ENCODE data around the gene PCYT1A.

PCYT1A gene

DNA sequence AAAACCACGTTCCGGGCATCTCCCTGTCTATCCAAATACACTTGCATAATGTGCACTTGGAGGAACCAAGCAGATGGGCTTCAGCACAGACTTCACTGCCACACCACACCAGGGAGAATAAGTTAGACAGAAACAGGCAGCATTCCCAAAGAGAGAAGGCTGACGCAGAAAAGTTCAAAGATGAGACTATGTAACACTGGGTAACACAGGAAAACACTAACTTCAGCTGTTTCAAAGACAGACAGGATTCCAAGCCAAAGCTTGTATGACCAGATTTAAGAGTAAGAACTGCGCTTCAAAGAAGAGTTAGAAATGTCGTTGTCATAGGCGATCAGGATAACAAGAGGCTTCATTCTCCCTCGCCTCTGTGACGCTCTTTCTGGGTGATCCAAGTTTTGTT, 51.3 kb downstream of the PCYT1A start:
- no peak for TF ChIP-seq GATA1 (IDR thresholded peaks at IDR 0.05; ENCODE audit: low read depth, low read length)
- TF ChIP-seq POLR2A (IDR thresholded peaks at IDR 0.05; ENCODE audit: low read length) = no peak
- DNase-seq = no peak

- DNase-seq = no peak
- TF ChIP-seq GATA1 (IDR thresholded peaks at IDR 0.05; ENCODE audit: low read depth, low read length) = no peak
- TF ChIP-seq POLR2A (IDR thresholded peaks at IDR 0.05; ENCODE audit: low read length) = no peak
These were observed 51.9 kb downstream of the PCYT1A start for GRCh38 chr3:196235452-196236122.

- TF ChIP-seq POLR2A (IDR thresholded peaks at IDR 0.05; ENCODE audit: low read length) (no peak), GATA1 (IDR thresholded peaks at IDR 0.05; ENCODE audit: low read depth, low read length) (no peak)
- DNase-seq = no peak
These were observed 54.7 kb downstream of the PCYT1A start for GRCh38 chr3:196232882-196233251.

DNA sequence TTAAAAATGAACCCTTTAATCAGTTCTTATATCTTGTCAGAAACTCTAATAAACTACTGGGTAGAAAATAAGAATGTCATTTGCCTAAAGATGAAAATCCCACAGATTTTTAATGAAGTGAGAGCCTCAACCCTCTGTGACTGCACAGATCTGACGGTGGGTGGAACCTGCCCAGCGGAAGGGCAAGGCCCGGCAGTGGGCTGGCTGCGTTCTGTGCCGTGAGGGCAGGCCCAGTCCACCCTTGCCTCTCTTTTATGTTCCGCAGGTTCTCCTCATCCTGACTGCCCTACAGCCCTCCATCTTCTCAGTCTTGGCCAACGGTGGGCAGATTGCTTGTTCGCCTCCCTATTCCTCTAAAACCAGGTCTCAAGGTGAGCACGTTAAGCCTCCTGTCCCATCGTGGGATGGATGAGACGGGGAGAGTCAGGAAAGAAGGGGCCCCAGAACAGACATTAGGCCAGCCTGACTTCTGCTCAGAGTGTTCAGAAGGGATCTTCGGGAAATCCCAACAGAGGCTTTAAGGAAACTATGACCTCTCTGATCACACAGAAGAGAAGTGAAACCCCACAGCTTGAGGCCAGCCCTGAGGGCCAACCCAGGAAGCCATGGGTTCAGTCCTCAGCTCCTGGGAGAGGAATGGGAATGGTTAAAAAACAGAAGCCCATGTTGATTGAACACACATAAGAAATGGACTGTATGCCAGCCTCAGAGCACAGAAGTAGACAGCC, 55.2 kb downstream of the PCYT1A start:
- no peak for DNase-seq
- TF ChIP-seq POLR2A (IDR thresholded peaks at IDR 0.05; ENCODE audit: low read length) = no peak

GRCh38 chr3:196227629-196228493, 59.7 kb downstream of the PCYT1A start:
- no peak for TF ChIP-seq POLR2A (IDR thresholded peaks at IDR 0.05; ENCODE audit: low read length)
- TF ChIP-seq GATA1 (IDR thresholded peaks at IDR 0.05; ENCODE audit: low read depth, low read length) = no peak
- DNase-seq = no peak

- no peak for DNase-seq
These were observed 60.4 kb downstream of the PCYT1A start for GRCh38 chr3:196227121-196227561.

DNA sequence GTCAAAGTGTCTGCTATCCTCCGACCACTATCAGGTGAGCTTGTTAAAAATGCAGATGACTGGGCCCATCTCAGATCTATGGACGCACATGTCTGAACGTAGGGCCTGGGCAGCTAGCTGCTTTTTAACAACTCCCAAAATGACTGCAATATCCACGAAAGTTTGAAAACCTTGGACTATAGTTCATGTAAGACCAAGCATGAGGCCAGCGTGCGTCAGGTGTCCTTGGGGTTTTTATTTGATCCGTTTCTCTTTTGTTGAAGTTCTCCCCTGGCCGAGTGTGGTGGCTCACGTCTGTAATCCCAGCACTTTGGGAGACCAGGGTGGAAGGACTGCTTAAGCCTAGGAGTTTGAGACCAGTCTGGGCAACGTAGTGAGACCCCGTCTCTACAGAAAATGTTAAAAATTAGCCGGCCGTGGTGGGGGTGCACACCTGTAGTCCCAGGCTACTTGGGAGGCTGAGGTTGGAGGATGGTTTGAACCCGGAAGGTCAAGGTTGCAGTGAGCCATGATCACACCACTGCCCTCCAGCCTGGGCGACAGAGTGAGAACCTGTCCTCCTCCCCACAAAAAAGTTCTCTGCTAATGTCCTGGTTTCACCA, 61.7 kb downstream of the PCYT1A start:
- no peak for DNase-seq
- TF ChIP-seq GATA1 (IDR thresholded peaks at IDR 0.05; ENCODE audit: low read depth, low read length) (no peak), POLR2A (IDR thresholded peaks at IDR 0.05; ENCODE audit: low read length) (no peak)

More at GRCh38 chr3:196227121-196227561, 60.4 kb downstream of the PCYT1A start:
- TF ChIP-seq POLR2A (IDR thresholded peaks at IDR 0.05; ENCODE audit: low read length) (no peak), GATA1 (IDR thresholded peaks at IDR 0.05; ENCODE audit: low read depth, low read length) (no peak)

DNA sequence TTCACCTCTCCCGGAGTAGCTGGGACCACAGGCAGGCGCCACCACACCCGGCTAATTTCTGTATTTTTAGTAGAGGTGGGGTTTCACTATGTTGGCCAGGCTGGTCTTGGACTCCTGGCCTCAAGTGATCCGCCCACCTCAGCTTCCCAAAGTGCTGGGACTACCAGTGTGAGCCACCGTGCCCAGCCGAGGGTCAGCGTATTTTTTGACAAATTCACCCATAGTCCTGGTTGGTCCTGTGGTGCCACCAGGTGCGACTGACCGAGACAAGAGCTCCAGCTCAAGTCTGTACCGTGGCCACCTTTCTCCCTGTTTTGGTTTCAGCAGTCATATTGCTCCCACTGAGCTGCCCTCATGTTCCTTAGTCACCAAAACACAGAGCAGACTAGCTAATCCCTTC, 62.4 kb downstream of the PCYT1A start:
- TF ChIP-seq POLR2A (IDR thresholded peaks at IDR 0.05; ENCODE audit: low read length) (no peak), GATA1 (IDR thresholded peaks at IDR 0.05; ENCODE audit: low read depth, low read length) (no peak)
- DNase-seq = no peak

DNA sequence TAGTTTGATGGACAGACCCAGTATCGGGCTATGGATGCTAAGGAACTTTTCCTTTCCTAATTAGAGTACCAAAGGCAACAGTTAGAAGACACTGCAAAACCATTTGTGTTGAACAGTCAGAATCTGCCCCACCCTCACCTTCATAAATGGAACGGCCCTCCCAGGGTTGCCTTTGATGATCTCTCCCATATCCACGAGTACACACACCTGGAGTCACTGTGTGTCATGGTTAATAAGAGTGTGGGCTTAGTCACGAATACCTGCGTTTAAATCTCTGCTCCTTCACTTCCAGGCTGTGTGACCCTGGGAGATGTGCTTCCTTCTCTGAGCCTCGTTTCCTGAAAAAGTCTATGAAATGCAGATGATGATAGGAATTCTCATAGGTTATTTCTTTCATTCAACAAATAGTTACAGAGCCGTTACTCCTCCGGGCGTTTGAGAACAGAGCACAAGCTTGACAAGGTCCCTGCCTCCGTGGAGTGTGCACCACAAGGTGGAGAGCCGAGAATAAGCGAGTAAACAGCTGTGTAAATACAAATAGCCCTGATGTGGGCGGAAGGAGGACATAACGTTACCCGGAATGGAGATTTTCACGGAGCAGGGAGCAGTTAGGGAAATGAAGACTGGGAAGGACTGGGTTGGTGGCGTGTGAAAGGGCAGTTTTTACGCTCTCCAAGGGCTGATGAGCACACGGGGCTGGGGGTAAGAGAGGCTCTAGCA, 64.5 kb downstream of the PCYT1A start:
- no peak for DNase-seq
- TF ChIP-seq GATA1 (IDR thresholded peaks at IDR 0.05; ENCODE audit: low read depth, low read length) (no peak), POLR2A (IDR thresholded peaks at IDR 0.05; ENCODE audit: low read length) (no peak)

DNA sequence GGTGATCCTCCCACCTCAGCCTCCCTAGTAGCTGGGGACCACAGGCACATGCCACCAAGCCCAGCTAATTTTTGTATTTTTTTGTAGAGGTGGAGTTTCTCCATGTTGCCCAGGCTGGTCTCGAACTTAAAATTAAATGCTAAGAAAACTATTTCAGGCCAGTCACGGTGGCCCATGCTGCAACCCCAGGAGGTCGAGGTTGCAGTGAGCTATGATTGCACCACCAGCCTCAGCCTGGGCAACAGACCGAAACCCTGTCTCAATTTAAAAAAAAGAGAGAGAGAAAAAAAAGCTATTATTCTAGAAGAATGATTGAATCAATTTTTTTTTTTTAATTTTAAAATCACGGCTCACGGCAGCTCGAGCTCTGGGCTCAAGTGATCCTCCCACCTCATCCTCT, 66.5 kb downstream of the PCYT1A start:
- no peak for DNase-seq
- TF ChIP-seq POLR2A (IDR thresholded peaks at IDR 0.05; ENCODE audit: low read length) = no peak
- no peak for TF ChIP-seq GATA1 (IDR thresholded peaks at IDR 0.05; ENCODE audit: low read depth, low read length)

DNA sequence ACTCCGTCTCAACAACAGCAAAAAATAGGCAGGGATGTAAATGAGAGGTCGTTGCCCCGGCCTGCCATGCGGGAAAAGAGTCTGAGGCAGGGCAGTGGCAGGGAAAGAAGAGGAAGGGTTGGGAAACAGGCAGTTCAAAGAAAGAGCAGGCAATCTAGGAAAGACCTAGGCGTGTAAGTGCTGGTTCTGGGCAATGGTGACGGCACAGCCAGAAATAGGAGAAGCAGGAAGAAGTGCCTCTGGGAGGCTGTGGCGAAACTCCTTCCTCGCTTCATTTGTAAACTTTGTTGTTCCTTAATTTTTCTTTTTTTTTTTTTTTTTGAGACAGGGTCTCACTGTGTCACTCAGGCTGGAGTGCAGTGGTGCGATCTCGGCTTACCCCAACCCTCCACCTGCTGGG, 66.9 kb downstream of the PCYT1A start:
- TF ChIP-seq POLR2A (IDR thresholded peaks at IDR 0.05; ENCODE audit: low read length) (no peak), GATA1 (IDR thresholded peaks at IDR 0.05; ENCODE audit: low read depth, low read length) (no peak)
- no peak for DNase-seq

- DNase-seq = no peak
- TF ChIP-seq GATA1 (IDR thresholded peaks at IDR 0.05; ENCODE audit: low read depth, low read length) (no peak), POLR2A (IDR thresholded peaks at IDR 0.05; ENCODE audit: low read length) (no peak)
These were observed 67.6 kb downstream of the PCYT1A start for GRCh38 chr3:196219970-196220311.

DNA sequence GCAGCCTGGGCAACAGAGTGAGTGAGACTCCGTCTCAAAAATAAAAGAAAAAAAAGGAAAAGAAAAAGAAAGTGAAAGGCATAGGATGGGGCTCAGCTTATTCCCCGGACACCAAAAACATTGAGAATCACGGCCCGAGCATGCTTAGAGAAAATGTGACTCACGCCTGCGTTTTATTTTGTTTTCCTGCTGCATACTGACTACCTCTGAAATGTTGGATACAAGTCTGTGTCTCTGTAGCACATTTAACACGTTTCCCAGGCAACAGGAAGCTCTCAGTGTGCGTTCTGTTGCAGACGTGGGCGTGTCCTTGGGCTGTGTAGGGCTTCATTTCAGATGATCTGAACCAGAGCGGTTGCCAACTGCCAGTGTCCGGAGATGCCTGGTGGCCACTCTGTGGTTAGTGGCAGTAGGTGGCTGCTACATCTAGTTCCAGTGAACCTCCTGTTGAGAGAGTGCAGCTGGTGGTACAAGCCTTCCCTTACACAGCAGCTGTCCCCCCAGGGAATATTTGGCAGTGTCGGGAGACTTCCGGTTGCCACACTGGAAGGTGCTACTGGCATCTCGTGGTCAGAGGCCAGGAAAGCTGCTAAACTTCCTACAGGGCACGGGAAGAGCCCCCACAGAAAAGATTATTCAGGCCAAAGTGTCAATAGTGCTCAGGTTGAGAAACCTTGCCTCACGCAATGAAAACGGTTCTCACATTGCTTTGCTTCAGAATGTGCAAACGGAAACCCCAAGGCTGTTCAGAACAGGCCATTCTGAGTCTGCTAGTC, 68.1 kb downstream of the PCYT1A start:
- peak; percentile 20 to 37 for DNase-seq
- TF ChIP-seq GATA1 (IDR thresholded peaks at IDR 0.05; ENCODE audit: low read depth, low read length) (no peak), POLR2A (IDR thresholded peaks at IDR 0.05; ENCODE audit: low read length) (no peak)

All from erythroblast (primary cell).